H1 (cell line): ENCODE measurements around the gene TAOK1. TPM values are rescaled to one million over a fixed set of nuclear protein-coding genes. Genes with fewer than 3 reads are reported as not detected.

Experiments
- CBX5 ChIP-seq: fragments of 300-800, 300-1000 bp; sonication (generic); IDR thresholded peaks from 2 replicates; pipeline ENCODE4 v1.7.1; 2016; ENCODE audit warnings: antibody characterized with exemption, low read length, low read depth
- KDM4A ChIP-seq: IDR thresholded peaks from one replicate; pipeline ENCODE4 v1.7.1; 2012; ENCODE audit warnings: low read depth, mild to moderate bottlenecking, moderate library complexity, low read length, inconsistent platforms; ENCODE audit not compliant: severe bottlenecking
- polyA plus RNA-seq, 7 experiments: library from polyadenylated mRNA; depleted of rRNA in 3 of 7; stranded (reverse) in 5 of 7; unstranded in 2 of 7; fragments of >200 nt in 5 of 7; fragments of 200-250 nt in 2 of 7; gene quantifications; 1 replicate in 5 of 7; 2 replicates in 1 of 7; 4 replicates in 1 of 7; pipeline versions ENCODE4 v1.2.1 to v1.2.3, GENCODE V29; 2011 to 2013; ENCODE audit warnings: missing spikeins in 2 of 7, mixed read lengths in 2 of 7
- total RNA-seq: library from RNA; stranded (reverse); fragmentation: NEBNext Ultra II Directional; extraction: Animal tissue kit (Norgen Biotek cat#: 25700); gene quantifications from 2 replicates; pipeline ENCODE4 v1.2.1, GENCODE V29; 2021

Gene TAOK1
- total and polyA plus RNA-seq, 2 of the 8 experiments (the other 6 are each of a cell fraction or from before 2014, with no cell fraction given), result 12.2 to 90.6 TPM

DNA sequence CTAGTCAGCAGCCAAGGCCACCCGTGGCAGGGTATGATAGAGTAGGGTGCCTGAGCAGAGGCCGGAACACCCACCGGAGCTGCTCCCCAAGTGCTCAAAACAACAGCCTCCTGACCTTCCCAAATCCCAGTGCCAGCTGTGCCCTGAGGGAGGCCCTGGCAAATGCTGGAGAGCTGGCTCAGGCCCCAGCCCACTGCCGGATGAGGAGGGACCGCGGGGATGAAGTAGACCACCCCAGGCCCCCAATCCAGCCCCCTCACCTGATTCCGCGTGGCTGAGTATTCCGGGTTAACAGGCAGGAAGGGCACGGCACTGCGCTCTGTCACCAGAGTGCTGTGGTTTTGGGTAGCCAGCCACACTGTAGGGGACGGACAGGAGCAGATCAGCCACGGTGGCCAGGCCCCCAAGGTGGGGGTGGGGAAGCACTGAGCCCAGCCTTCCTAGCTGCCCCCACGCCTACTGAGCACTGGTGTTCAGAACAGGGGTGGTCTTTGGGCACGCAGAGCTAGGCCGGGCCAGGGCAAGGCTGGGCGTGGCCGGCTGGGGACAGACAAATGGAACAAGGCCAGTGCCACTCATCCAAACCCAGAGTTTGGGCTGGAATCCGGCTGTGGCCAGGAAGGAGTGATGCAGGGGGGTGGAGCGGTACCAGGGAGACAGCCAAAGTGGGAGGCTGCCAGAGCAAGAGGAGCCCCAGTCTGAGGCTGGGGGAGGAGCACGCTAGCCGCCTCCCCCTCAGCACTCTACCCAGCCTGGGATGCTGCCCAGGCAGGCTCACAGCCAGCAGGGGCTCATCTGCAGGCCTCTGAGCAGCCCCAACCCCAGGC lies 187.4 kb downstream of the TAOK1 start (continued):
- TF ChIP-seq CBX5 (no peak), KDM4A (no peak)
